GM19452 (cell line): ENCODE measurements around the gene PTRH1.

ENCODE experiments used
- ATAC-seq: cut with Tn5 transposase; IDR thresholded peaks from one replicate; pipeline ENCODE4 v1.9.1; 2021; ENCODE audit not compliant: unreplicated experiment

The PTRH1 gene

DNA sequence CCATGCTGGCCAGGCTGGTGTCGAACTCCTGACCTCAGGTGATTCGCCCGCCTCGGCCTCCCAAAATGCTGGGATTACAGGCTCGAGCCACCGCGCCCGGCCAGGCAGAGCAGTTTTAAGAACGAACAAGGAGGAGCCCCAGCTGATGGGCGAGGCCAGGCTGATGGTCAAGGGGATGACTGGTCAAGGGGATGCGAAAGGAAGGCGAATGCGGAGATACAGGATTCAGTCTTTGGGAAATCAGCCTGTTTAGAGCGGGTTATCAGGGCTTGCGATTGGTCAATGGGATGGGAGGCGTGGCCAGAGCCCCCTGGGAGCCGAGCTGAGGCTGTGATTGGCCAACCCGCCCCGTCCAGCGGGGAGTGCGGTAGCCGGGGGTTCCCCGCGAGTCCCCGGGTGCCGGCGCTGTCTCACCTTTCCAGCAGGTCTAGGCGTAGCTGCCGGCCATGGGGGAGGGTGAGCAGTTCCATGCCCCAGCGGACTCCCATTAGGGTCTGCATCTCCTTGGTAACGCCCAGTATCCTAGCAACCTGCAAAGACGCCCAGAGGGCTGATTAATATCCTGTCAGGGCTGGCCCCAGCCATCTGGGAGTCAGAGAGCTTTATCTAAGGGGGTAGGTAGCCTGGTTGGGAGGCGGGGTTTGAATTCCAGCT lies 27.1 kb upstream of the PTRH1 start:
- no peak for ATAC-seq

- ATAC-seq: no peak
These were observed 26.5 kb upstream of the PTRH1 start for GRCh38 chr9:127741831-127742434.

GRCh38 chr9:127739614-127740330 lies 24.3 kb upstream of the PTRH1 start:
- no peak for ATAC-seq

GRCh38 chr9:127738666-127739065 lies 23.2 kb upstream of the PTRH1 start:
- no peak for ATAC-seq

GRCh38 chr9:127735530-127736185 lies 20.2 kb upstream of the PTRH1 start:
- peak; percentile 8 for ATAC-seq

DNA sequence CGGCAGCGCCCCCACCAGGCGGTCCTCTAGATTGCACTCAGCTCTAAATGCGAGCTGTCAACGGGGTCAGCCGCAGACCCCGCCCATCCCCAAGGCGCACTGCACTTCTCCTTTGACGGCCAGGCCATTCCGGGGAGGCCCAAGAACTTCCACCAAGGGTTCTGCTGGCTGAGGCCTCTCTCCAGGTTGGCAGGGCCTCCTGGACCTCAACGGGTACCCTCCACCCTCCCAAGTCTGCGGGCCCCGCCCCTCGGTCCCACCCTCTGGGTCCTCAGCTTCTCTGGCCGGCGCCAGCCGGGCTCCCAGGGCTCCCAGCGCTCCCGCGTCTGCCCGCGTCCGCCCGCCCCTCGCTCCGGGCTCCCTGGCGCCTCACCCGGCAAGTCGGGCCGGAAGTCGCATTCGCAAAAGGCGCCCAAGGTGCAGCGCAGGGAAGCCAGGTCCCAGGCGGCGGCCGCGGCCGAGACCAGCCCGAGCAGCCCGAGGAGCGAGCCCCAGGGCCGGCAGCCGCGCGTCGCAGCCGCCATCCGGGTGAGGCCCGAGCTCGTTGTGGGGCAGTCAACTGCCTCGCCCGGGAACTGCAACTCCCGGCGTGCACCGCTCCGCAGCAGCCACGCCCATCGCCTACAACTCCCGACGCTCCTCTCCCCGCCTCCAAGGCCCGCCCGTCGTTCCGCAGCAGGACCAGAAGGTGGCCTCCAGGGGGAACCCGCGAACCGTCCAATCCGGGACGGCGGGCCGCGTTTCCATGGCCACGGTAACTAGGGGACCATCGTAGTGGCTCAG lies 19.5 kb upstream of the PTRH1 start, which contains the start of gene TOR2A:
TSS of gene TOR2A (minus strand) at position 548 of the 783 bp plus-strand sequence. CDS start at position 524, 24 bp downstream.
- ATAC-seq: peak; percentile 80

DNA sequence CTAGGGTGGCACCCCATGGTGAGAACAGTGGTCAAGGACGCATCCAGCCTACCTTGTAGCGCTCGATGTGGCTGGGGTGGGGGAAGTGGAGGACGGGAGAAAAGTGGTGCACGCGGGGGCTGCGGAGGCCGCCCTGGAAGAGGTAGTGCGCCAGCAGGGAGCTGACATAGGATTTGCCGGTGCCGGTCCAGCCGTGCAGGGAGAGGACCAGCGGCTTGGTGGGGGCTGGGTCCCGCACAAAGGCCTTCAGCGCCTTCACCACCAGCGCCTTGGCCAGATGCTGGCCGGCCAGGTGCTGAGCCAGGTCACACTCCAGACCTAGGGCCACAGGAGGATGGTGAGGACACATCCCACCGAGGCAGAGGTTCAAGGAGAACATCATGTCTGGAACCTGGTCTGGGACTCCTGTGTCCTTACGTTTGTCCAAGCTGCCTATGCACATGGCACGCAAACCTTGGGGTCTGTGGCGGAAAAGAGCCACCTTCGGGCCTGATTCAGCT lies 18.8 kb upstream of the PTRH1 start:
- ATAC-seq: no peak

GRCh38 chr9:127733614-127734013 lies 18.2 kb upstream of the PTRH1 start:
- ATAC-seq: no peak

DNA sequence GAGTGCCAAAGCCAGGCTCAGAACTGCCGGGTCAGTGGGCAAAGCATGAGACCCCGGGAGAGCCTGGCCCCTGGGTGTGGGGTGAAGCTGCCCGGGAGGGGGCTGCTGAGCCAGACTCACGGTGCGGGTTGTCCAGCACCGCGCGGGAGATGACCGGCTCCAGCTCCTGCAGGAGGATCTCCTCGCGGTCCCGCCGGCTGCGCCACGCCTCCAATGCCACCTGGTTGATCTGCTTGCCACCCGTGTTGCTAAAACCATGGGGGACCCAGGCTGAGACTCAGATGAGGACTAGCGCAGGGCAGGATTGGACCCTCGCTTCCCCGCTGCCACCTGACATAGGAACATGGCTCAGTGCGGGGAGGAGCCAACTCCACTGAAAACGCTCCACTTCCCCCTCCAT lies 17.0 kb upstream of the PTRH1 start:
- ATAC-seq: no peak

DNA sequence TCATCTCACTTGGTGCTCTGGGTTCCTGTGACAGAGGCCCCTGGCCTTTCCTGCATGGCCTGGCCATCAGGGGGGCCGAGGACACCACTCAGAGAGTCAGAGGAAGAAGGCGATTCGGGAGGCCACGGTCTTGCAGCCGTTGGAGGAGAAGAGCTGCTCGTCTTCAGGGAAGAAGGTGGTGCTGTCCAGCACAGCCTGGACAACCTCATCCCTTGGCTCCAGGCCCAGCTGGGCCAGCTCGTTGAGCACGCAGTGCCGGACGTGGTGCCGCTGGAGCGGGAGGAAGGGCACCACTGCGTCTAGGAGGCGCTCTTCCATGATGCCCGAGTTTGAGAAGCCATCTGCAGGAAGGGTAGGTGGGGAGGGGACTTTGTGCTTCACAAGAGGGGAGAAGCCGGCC lies 16.5 kb upstream of the PTRH1 start:
- no peak for ATAC-seq

DNA sequence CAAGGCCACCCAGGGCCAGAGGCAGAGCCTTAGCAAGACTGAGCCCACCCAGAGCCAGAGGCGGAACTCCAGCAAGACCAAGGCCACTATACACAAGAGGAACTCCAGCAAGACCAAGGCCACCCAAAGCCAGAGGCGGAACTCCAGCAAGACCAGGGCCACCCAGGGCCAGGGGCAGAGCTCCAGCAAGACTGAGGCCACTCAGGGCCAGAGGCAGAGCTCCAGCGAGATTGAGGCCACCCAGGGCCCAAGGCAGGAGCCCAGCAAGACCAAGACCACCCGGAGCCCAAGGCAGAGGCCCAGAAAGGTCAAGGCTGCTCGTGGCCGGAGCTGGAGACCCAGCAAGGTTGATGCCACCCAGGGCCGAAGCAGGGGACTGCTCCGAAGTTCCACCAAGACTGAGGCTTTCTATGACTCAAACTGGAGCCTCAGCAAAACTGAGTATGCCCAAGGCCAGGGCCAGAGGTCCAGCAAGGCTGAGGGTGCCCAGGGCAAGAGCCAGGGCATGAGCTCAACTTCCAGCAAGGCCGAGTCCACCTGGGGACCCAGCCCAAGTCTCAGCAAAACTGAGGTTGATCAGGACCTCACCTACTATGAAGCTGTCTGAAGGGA lies 15.4 kb upstream of the PTRH1 start:
- no peak for ATAC-seq

DNA sequence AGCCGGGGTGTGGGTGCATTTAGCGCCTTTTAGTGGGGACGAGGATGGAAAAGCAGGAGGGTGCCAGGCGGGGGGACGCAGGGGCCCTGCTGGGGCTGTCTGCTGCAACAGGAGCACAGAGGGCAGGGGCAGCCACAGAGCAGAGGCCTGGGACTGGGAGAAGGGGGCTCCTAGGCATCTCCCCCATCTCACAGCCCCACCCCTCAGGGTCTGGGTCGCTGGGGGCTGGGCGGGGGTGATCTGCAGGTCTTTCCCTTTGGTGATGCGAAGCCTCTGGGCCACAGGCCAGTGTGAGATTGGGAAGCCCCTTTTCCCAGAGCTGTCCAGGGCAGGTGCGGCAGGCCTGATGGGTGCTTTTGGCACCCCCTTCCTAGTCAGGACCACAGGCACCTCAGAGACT lies 14.8 kb upstream of the PTRH1 start:
- no peak for ATAC-seq

- ATAC-seq: no peak
These were observed 14.2 kb upstream of the PTRH1 start for GRCh38 chr9:127729522-127730256.

DNA sequence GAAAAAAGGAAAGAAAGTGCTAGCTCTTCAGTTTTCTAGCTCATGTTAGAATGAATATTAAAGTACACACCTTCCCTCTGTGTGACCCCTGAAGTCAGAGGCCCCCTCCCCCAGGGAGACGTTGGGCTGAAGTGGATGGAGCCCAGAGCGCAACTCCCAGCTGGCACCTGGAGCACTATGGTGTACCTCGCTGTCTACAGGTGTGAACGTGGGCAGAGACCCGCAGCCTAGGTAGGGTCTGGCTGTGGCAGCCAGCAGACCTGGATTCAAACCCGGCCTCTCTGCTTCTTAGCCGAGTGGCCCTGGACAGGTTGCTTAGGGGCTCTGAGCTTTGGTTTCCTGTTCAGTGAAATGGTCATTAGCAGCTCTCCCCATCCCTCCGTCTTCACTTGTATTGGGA lies 13.3 kb upstream of the PTRH1 start:
- no peak for ATAC-seq

DNA sequence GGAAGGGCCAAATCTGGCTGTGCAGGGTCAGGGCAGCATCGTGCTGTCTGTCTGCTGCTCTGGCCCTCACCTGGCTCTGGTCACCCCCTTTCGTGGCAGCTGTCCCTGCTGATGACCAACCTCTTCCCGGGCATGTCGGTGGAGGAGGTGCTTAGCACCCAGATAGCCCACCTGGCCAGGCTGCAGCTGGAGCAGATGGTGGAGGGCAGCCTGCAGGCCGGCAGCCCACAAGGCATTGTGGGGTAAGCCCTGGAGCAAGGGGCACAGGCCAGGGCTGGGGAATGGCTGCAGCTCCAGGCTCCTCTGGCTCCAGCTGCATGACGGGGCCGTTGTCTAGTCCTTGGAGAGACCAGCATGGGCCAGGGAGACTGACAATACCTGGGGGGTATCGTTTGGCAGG lies 11.4 kb upstream of the PTRH1 start:
- no peak for ATAC-seq

DNA sequence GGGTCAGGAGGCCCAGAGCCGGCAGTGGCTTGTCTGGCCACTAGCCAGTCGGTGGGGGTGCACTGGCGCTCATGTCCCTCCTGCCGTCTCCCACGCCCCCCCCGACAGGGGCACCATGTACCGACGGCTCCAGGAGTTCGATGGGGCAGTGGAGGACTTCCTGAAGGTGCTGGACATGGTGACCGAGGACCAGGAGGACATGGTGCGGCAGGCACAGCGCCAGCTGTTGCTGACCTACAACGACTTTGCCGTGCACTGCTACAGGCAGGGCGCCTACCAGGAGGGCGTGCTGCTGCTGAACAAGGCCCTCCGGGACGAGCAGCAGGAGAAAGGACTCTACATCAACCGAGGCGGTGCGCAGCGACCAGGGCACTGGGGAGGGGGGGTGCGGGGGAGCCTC lies 8.5 kb upstream of the PTRH1 start:
- ATAC-seq: no peak

DNA sequence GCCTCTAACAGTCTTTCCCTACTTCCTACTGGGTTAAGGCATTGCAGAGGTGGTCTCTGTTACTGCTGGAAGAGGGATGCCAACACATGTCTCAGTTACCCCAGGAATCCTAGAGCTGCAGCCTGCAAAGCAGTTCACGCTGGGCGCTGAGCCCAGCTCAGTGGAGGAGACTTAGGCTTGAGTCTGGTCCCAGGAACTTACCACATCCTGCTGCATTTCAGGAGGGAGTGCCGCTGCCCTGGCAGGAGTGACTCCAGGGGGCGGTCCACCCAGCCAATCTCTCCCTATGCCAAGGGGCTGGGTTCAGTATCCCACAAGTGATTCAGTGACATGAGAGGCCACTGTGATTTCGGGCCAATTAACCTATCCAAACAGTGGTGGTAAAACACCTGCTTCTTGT lies 8.0 kb upstream of the PTRH1 start:
- no peak for ATAC-seq

DNA sequence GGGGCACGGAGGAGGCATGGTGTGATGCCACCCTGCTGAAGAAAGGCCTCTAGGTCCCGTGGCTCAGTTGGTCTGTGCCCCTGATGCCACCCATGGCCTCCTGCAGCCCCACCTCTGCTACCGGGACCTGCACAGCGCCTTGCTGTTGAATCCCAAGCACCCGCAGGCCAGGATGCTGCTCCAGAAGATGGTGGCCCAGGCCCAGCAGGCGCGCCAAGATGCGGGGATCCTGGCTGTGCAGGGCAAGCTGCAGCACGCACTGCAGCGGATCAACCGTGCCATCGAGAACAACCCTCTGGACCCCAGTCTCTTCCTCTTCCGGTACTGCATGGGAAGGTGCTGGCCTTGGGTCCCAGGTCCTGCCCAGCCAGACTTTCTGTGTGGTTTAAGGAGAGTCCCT lies 7.5 kb upstream of the PTRH1 start:
- no peak for ATAC-seq

GRCh38 chr9:127722055-127722745 lies 6.7 kb upstream of the PTRH1 start:
- no peak for ATAC-seq
